ENCODE measurements around the gene MYBPHL. TPM values are rescaled to one million over a fixed set of nuclear protein-coding genes. Genes with fewer than 3 reads are reported as not detected.

The MYBPHL gene
- total RNA-seq, 1 donor from 2014 or later: 0.60 TPM

DNA sequence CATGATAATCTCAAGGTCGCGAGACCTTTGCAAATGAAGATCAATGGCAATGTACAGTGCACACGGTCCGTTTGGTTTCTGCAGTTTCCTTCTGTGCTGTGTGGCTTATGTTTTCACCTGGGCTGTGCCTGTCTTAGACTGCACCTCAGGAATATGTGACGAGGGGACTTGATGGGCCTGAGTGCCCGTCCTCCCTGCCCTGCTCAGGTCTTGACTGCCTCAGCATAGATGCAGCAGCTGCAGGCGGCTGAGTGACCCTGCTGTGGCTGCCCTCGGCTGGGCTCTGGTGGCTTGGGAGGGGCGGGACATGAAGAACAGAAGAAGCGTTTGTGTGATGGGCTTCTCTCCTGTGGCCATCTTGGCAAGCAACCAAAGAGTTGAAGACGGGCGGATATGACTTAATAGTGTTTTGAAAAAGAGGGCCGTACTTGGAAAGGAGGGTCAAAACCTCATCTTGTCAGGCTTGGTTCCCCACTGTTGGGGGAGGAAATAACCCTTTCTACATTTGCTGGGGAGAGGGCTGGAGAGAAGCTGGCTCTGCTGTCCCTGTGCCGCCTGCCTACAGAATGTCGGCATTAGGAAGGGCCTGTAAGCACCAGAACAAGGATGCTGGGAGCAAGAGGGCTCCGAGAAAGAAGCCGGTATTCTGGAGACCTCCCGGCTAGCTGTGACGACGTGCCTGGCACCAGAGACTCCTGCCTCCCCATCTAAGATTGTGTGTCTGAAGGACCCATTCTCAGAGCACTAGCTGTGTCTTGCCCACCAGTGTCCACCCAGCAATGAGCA, 7.1 kb downstream of the MYBPHL start:
- no peak for DNase-seq (ENCODE audit: extremely low spot score, unreplicated experiment)
- Mint-ChIP-seq H3K27ac (peak overlapping the region; percentile 85), H3K4me1 (ENCODE audit: unreplicated experiment) (peaks cover 16% of the 10 kb centered on the region), H3K4me3 (no peak overlapping the region), H3K36me3 (no peaks in the 10 kb centered on the region), H3K27me3 (peaks cover 4% of the 10 kb centered on the region), H3K9me3 (no peaks in the 10 kb centered on the region)
- TF ChIP-seq, protein P1, sequence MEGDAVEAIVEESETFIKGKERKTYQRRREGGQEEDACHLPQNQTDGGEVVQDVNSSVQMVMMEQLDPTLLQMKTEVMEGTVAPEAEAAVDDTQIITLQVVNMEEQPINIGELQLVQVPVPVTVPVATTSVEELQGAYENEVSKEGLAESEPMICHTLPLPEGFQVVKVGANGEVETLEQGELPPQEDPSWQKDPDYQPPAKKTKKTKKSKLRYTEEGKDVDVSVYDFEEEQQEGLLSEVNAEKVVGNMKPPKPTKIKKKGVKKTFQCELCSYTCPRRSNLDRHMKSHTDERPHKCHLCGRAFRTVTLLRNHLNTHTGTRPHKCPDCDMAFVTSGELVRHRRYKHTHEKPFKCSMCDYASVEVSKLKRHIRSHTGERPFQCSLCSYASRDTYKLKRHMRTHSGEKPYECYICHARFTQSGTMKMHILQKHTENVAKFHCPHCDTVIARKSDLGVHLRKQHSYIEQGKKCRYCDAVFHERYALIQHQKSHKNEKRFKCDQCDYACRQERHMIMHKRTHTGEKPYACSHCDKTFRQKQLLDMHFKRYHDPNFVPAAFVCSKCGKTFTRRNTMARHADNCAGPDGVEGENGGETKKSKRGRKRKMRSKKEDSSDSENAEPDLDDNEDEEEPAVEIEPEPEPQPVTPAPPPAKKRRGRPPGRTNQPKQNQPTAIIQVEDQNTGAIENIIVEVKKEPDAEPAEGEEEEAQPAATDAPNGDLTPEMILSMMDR (conservative IDR thresholded peaks at IDR 0.05): no peak

DNA sequence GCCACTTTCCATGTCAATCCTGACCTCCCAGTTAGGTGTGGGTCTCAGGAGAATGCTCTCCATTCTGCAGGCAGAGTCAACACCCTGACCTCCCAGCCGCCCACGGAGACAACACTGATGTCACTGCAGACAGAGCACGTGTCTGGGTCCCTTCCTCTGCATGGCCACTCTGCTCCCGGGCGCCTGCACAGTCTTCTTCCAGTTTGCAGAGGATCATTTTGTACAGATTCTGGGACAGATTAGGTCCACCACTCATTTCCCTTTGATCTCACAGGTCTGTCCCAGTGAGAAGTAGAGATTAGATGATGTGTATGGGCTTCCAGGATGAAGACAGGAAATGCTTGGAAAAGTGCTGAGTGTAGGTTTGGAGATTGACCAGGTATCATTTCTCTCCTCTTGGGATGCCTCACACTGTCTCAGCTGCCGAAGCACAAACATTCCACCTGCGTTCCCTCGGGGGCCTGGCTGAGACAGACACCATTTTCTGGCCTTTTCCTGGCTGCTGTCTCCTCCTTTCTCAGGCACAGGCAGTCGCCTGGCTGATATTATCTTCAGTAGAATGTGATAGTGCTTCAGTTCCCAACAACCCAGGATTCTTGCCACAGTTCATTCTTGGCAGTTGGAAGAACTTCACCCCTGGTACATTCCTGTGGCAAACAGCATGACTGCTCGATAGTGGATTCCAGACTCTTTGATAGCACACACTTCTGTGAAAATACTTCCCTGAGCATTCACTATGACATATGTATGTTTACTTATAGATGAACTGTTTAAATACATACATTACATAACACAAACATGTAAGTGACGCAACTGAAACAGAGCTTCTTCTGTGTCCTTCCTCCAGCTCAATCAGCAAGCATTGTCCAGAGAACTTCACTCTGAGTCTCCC, 7.9 kb downstream of the MYBPHL start:
- DNase-seq (ENCODE audit: extremely low spot score, unreplicated experiment): no peak
- Mint-ChIP-seq H3K27me3 (peaks cover 4% of the 10 kb centered on the region), H3K36me3 (no peaks in the 10 kb centered on the region), H3K4me1 (ENCODE audit: unreplicated experiment) (peaks cover 16% of the 10 kb centered on the region), H3K4me3 (no peak overlapping the region), H3K9me3 (no peaks in the 10 kb centered on the region), H3K27ac (peak overlapping the region; percentile 81)
- TF ChIP-seq, protein P1 (conservative IDR thresholded peaks at IDR 0.05): no peak

DNA sequence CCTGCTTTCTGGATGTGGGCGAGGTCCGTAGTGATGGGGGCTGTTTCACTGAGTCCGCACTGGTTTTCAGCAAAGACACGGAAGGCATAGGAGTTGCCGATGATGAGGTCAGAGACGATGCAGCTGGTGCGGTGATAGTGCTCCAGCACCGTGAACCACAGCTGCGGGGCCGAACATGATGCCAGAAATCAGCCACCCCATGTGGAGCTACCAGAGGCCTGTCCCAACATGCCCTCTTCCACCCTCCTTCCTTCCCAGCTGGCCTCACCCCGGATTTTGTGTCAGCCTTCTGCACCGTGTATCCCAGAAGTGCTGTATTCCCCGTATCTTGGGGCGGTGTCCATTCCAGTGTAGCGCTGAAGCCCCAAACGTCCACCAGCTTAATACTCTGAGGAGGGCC, 10.0 kb downstream of the MYBPHL start:
- no peak for DNase-seq (ENCODE audit: extremely low spot score, unreplicated experiment)

GRCh38 chr1:109295712-109296415, 10.9 kb downstream of the MYBPHL start:
- Mint-ChIP-seq H3K4me1 (ENCODE audit: unreplicated experiment) (peaks cover 22% of the 10 kb centered on the region), H3K4me3 (no peak overlapping the region), H3K36me3 (no peaks in the 10 kb centered on the region), H3K9me3 (no peaks in the 10 kb centered on the region), H3K27ac (no peak overlapping the region), H3K27me3 (peaks cover 4% of the 10 kb centered on the region)
- no peak for DNase-seq (ENCODE audit: extremely low spot score, unreplicated experiment)
- TF ChIP-seq, protein P1 (conservative IDR thresholded peaks at IDR 0.05): no peak

More for the DNA sequence above, 10.0 kb downstream of the MYBPHL start:
- no peaks in the 10 kb centered on the region for H3K36me3 Mint-ChIP-seq
- H3K27me3 Mint-ChIP-seq: peaks cover 4% of the 10 kb centered on the region
- TF ChIP-seq, protein P1 (conservative IDR thresholded peaks at IDR 0.05): no peak
- H3K4me1 Mint-ChIP-seq (ENCODE audit: unreplicated experiment): peaks cover 22% of the 10 kb centered on the region
- no peak overlapping the region for H3K4me3 Mint-ChIP-seq
- no peak overlapping the region for H3K27ac Mint-ChIP-seq
- no peaks in the 10 kb centered on the region for H3K9me3 Mint-ChIP-seq

GRCh38 chr1:109294481-109294880, 12.3 kb downstream of the MYBPHL start:
- H3K36me3 Mint-ChIP-seq: no peaks in the 10 kb centered on the region
- TF ChIP-seq, protein P1 (conservative IDR thresholded peaks at IDR 0.05): no peak
- peaks cover 18% of the 10 kb centered on the region for H3K4me1 Mint-ChIP-seq (ENCODE audit: unreplicated experiment)
- peaks cover 4% of the 10 kb centered on the region for H3K27me3 Mint-ChIP-seq
- no peak for DNase-seq (ENCODE audit: extremely low spot score, unreplicated experiment)
- H3K27ac Mint-ChIP-seq: no peak overlapping the region
- H3K9me3 Mint-ChIP-seq: no peaks in the 10 kb centered on the region
- no peak overlapping the region for H3K4me3 Mint-ChIP-seq

Measured in type B pancreatic cell (in vitro differentiated cells).